ENCODE results near the gene TLR5. TPM values are rescaled to one million over a fixed set of nuclear protein-coding genes. Genes with fewer than 3 reads are reported as not detected.

Gene TLR5
- total RNA-seq, 1 donor from 2014 or later = not detected

- intact Hi-C loops (cut with micrococcal nuclease) = no loop called here
Measured at GRCh38 chr1:223076362-223076761, 66.7 kb downstream of the TLR5 start.

GRCh38 chr1:223075834-223076233 lies 67.2 kb downstream of the TLR5 start:
- intact Hi-C loops (cut with micrococcal nuclease) = no loop called here

- intact Hi-C loops (cut with micrococcal nuclease) = no loop called here
Measured at GRCh38 chr1:223074445-223075300, 68.4 kb downstream of the TLR5 start.

GRCh38 chr1:223068900-223069665 lies 74.0 kb downstream of the TLR5 start:
- intact Hi-C loops (cut with micrococcal nuclease) = no loop called here

- intact Hi-C loops (cut with micrococcal nuclease) = no loop called here
Measured at GRCh38 chr1:223067914-223068313, 75.1 kb downstream of the TLR5 start.

GRCh38 chr1:223066415-223066814 lies 76.6 kb downstream of the TLR5 start:
- intact Hi-C loops (cut with micrococcal nuclease) = no loop called here

GRCh38 chr1:223062177-223062576 lies 80.9 kb downstream of the TLR5 start:
- intact Hi-C loops (cut with micrococcal nuclease) = no loop called here

- intact Hi-C loops (cut with micrococcal nuclease) = no loop called here
Measured at GRCh38 chr1:223059526-223059925, 83.5 kb downstream of the TLR5 start.

Other genes starting within 250 kb of the TLR5 start
- gene SUSD4, start 220.9 kb upstream of the TLR5 start, total RNA-seq = 0.24 and 0.51 TPM in 2 replicates